CD14-positive monocyte (primary cell): Measurements from ENCODE around the gene PROZ. TPM values are rescaled to one million over a fixed set of nuclear protein-coding genes. Genes with fewer than 3 reads are reported as not detected.

Experiments
- DNase-seq, 3 donors: peaks; one replicate each; pipeline ENCODE4 v3.0.0-alpha.2; 2011 to 2022
- H2AFZ ChIP-seq: 2 replicates; pipeline ENCODE4 v1.6.0; 2012; ENCODE audit warnings: mild to moderate bottlenecking, low read depth, low read length, inconsistent platforms; ENCODE audit not compliant: insufficient read depth, poor library complexity, severe bottlenecking
- H3K27ac ChIP-seq, 2 donors: 1 replicate in 1 of 2; 2 replicates in 1 of 2; pipeline ENCODE4 v1.5.1; 2012 to 2013; ENCODE audit warnings: low read length in 2 of 2, control low read depth in 1 of 2, inconsistent platforms in 1 of 2, low read depth in 1 of 2, mild to moderate bottlenecking in 1 of 2
- H3K27me3 ChIP-seq, 2 donors: one replicate each; pipeline versions ENCODE4 v1.6.0 to v1.6.1; 2011 to 2013; ENCODE audit warnings: low read length in 2 of 2; ENCODE audit not compliant: control insufficient read depth in 2 of 2, insufficient read depth in 2 of 2
- H3K36me3 ChIP-seq, 2 donors: replicated peaks in 1 of 2; 1 replicate in 1 of 2; 2 replicates in 1 of 2; pipeline versions ENCODE4 v1.5.1 to v1.6.1; 2012 to 2013; ENCODE audit warnings: low read length in 2 of 2, control low read depth in 1 of 2, inconsistent platforms in 1 of 2, mild to moderate bottlenecking in 1 of 2; ENCODE audit not compliant: insufficient read depth in 2 of 2, control insufficient read depth in 1 of 2
- H3K4me1 ChIP-seq, 2 donors: 1 replicate in 1 of 2; 2 replicates in 1 of 2; pipeline versions ENCODE4 v1.5.1 to v1.6.1; 2012 to 2013; ENCODE audit warnings: low read length in 2 of 2, control low read depth in 1 of 2, inconsistent platforms in 1 of 2, mild to moderate bottlenecking in 1 of 2, moderate library complexity in 1 of 2; ENCODE audit not compliant: insufficient read depth in 2 of 2, control insufficient read depth in 1 of 2
- H3K4me2 ChIP-seq: replicated peaks from 2 replicates; pipeline ENCODE3; 2012; ENCODE audit warnings: low read length, moderate library complexity, mild to moderate bottlenecking; ENCODE audit not compliant: poor library complexity, severe bottlenecking; ENCODE audit errors: extremely low read depth
- H3K4me3 ChIP-seq, 3 experiments: fragments of 200-600 bp in 1 of 3; sonication (generic) in 1 of 3; replicated peaks in 1 of 3; 1 replicate in 2 of 3; 2 replicates in 1 of 3; pipeline ENCODE4 v1.5.1; 2011 to 2013; ENCODE audit warnings: low read length in 3 of 3, mild to moderate bottlenecking in 3 of 3, control low read depth in 2 of 3, low read depth in 2 of 3, inconsistent platforms in 1 of 3, moderate library complexity in 1 of 3
- H3K79me2 ChIP-seq: 2 replicates; pipeline ENCODE4 v1.6.0; 2012; ENCODE audit warnings: mild to moderate bottlenecking, control low read depth, inconsistent platforms, low read length, moderate library complexity; ENCODE audit not compliant: insufficient read depth
- H3K9ac ChIP-seq: 2 replicates; pipeline ENCODE4 v1.6.0; 2017; ENCODE audit warnings: low read length, mild to moderate bottlenecking; ENCODE audit not compliant: insufficient read depth, poor library complexity, severe bottlenecking
- H3K9me3 ChIP-seq, 2 donors: replicated peaks in 1 of 2; 1 replicate in 1 of 2; 2 replicates in 1 of 2; pipeline versions ENCODE4 v1.5.1 to v1.6.1; 2012 to 2013; ENCODE audit warnings: low read length in 2 of 2, control low read depth in 1 of 2; ENCODE audit not compliant: control insufficient read depth in 1 of 2, insufficient read depth in 1 of 2
- H4K20me1 ChIP-seq: 2 replicates; pipeline ENCODE4 v1.6.0; 2012; ENCODE audit warnings: mild to moderate bottlenecking, low read length, control low read depth, moderate library complexity; ENCODE audit not compliant: insufficient read depth
- H3K27ac Mint-ChIP-seq, 7 donors: one replicate each; pipeline ENCODE4 v1.8.0; 2020; ENCODE audit warnings: mild to moderate bottlenecking in 7 of 7, mixed read lengths in 7 of 7, moderate library complexity in 6 of 7, inconsistent platforms in 2 of 7
- H3K27me3 Mint-ChIP-seq, 3 donors: one replicate each; pipeline ENCODE4 v1.8.0; 2021 to 2022; ENCODE audit warnings: low read depth in 3 of 3, mild to moderate bottlenecking in 3 of 3, mixed read lengths in 3 of 3, moderate library complexity in 3 of 3, inconsistent platforms in 1 of 3
- H3K36me3 Mint-ChIP-seq, 2 donors: one replicate each; pipeline ENCODE4 v1.8.0; 2020; ENCODE audit warnings: mixed read lengths in 2 of 2, inconsistent platforms in 1 of 2, mild to moderate bottlenecking in 1 of 2
- H3K4me1 Mint-ChIP-seq: one replicate; pipeline ENCODE4 v1.8.0; 2020; ENCODE audit warnings: mild to moderate bottlenecking, mixed read lengths
- H3K4me3 Mint-ChIP-seq, 2 donors: one replicate each; pipeline ENCODE4 v1.8.0; 2020; ENCODE audit warnings: mild to moderate bottlenecking in 2 of 2, mixed read lengths in 2 of 2, moderate library complexity in 1 of 2
- H3K9me3 Mint-ChIP-seq, 7 donors: one replicate each; pipeline ENCODE4 v1.8.0; 2020 to 2022; ENCODE audit warnings: mixed read lengths in 7 of 7, mild to moderate bottlenecking in 6 of 7, moderate library complexity in 6 of 7, inconsistent platforms in 2 of 7
- CTCF ChIP-seq: fragments of 200-600 bp; IDR thresholded peaks from one replicate; pipeline ENCODE4 v1.8.0; 2022; ENCODE audit warnings: antibody characterized with exemption, mild to moderate bottlenecking
- WGBS: methylation state at CpG from one replicate; pipeline ENCODE4 v1.1.5; 2013; ENCODE audit warnings: missing lambda C conversion rate; ENCODE audit not compliant: insufficient coverage; 5-methylcytosine and 5-hydroxymethylcytosine counted together
- intact Hi-C, 2 donors: fragments of 100-400 bp; cut with micrococcal nuclease; formaldehyde crosslinking; loops; one replicate each; pipeline versions ENCODE4 v1.15.0 to v1.15.1; 2023
- polyA plus RNA-seq, 3 donors: library from polyadenylated mRNA; depleted of rRNA in 1 of 3; unstranded in 2 of 3; stranded (reverse) in 1 of 3; fragments of 300-500 nt in 2 of 3; fragments of >200 nt in 1 of 3; fragmentation: Illumina TruSeq in 2 of 3; gene quantifications; 1 replicate in 2 of 3; 2 replicates in 1 of 3; pipeline ENCODE4 v1.2.3, GENCODE V29; 2012 to 2021

The PROZ gene
- polyA plus RNA-seq, 3 donors = not detected

GRCh38 chr13:113158946-113159345 is 498 bp downstream of the PROZ start:
- Histone ChIP-seq H3K4me2 (no peak overlapping the region), H3K4me1 (peaks cover 6 to 9% of the 10 kb centered on the region in 2 donors), H3K9me3 (peaks cover 0 to 6% of the 10 kb centered on the region in 2 donors), H2AFZ (no peak overlapping the region), H4K20me1 (no peaks in the 10 kb centered on the region), H3K27ac (no peak overlapping the region), H3K9ac (no peak overlapping the region), H3K27me3 (peaks cover 0 to 19% of the 10 kb centered on the region in 2 donors), H3K79me2 (no peaks in the 10 kb centered on the region), H3K36me3 (no peaks in the 10 kb centered on the region), H3K4me3 (no peak overlapping the region)
- Mint-ChIP-seq H3K27ac (no peak overlapping the region), H3K9me3 (peaks cover 0 to 14% (median 7%) of the 10 kb centered on the region in 7 donors), H3K4me1 (peaks cover 8% of the 10 kb centered on the region), H3K27me3 (peaks cover 28 to 38% (median 33%) of the 10 kb centered on the region in 3 donors), H3K36me3 (no peaks in the 10 kb centered on the region), H3K4me3 (no peak overlapping the region)
- intact Hi-C loops = no loop called here
- DNase-seq = peak in 1 of 3 donors; percentile 3
- WGBS = 93% methylated on average over 3 of the region's 7 CpGs
- TF ChIP-seq CTCF = no peak

GRCh38 chr13:113159701-113160100 is 1.3 kb downstream of the PROZ start:
- Histone ChIP-seq H3K27me3 (peaks cover 0 to 19% of the 10 kb centered on the region in 2 donors), H3K9me3 (peaks cover 0 to 6% of the 10 kb centered on the region in 2 donors), H3K36me3 (no peaks in the 10 kb centered on the region), H2AFZ (no peak overlapping the region), H3K4me3 (no peak overlapping the region), H3K27ac (no peak overlapping the region), H4K20me1 (no peaks in the 10 kb centered on the region), H3K4me2 (no peak overlapping the region), H3K4me1 (peaks cover 1 to 4% of the 10 kb centered on the region in 2 donors), H3K79me2 (no peaks in the 10 kb centered on the region), H3K9ac (no peak overlapping the region)
- TF ChIP-seq CTCF = no peak
- 91% methylated on average over 15 of the region's 20 CpGs for WGBS
- H3K27me3 Mint-ChIP-seq = peaks cover 33 to 44% (median 40%) of the 10 kb centered on the region in 3 donors
- peaks cover 0 to 16% (median 7%) of the 10 kb centered on the region in 7 donors for H3K9me3 Mint-ChIP-seq
- intact Hi-C loops = no loop called here
- no peak overlapping the region for H3K27ac Mint-ChIP-seq
- peak in 1 of 3 donors; percentile 1 for DNase-seq
- H3K4me1 Mint-ChIP-seq = peaks cover 4% of the 10 kb centered on the region
- H3K36me3 Mint-ChIP-seq = no peaks in the 10 kb centered on the region
- H3K4me3 Mint-ChIP-seq = no peak overlapping the region
